ENCODE results near the gene KIF25. TPM values are rescaled to one million over a fixed set of nuclear protein-coding genes. Genes with fewer than 3 reads are reported as not detected.

KIF25 gene
- total and polyA plus RNA-seq, 3 experiments from 2014 or later: not detected

- CTCF ChIA-PET: no interaction called here
- Mint-ChIP-seq H3K4me1 (no peaks in the 10 kb centered on the region), H3K9me3 (peaks cover 0 to 5% (median 3%) of the 10 kb centered on the region in 5 donors), H3K4me3 (no peak overlapping the region), H3K27ac (no peak overlapping the region), H3K27me3 (peaks cover 6 to 11% of the 10 kb centered on the region in 2 donors), H3K36me3 (no peaks in the 10 kb centered on the region)
- no peak for DNase-seq
- H3K36me3 ChIP-seq (ENCODE audit: insufficient read depth, low read length): no peaks in the 10 kb centered on the region
- no peak overlapping the region for H3K27ac ChIP-seq (ENCODE audit: low read depth, low read length)
- H3K27me3 ChIP-seq (ENCODE audit: insufficient read depth, low read length, poor library complexity, severe bottlenecking): no peaks in the 10 kb centered on the region
- no peaks in the 10 kb centered on the region for H3K9me3 ChIP-seq (ENCODE audit: low read length)
- H3K4me3 ChIP-seq (ENCODE audit: low read length): no peak overlapping the region
- no peaks in the 10 kb centered on the region for H3K4me1 ChIP-seq (ENCODE audit: insufficient read depth, low read length)
- POLR2A ChIA-PET: no interaction called here
Observed at GRCh38 chr6:168021581-168021980, 24.1 kb downstream of the KIF25 start.

DNA sequence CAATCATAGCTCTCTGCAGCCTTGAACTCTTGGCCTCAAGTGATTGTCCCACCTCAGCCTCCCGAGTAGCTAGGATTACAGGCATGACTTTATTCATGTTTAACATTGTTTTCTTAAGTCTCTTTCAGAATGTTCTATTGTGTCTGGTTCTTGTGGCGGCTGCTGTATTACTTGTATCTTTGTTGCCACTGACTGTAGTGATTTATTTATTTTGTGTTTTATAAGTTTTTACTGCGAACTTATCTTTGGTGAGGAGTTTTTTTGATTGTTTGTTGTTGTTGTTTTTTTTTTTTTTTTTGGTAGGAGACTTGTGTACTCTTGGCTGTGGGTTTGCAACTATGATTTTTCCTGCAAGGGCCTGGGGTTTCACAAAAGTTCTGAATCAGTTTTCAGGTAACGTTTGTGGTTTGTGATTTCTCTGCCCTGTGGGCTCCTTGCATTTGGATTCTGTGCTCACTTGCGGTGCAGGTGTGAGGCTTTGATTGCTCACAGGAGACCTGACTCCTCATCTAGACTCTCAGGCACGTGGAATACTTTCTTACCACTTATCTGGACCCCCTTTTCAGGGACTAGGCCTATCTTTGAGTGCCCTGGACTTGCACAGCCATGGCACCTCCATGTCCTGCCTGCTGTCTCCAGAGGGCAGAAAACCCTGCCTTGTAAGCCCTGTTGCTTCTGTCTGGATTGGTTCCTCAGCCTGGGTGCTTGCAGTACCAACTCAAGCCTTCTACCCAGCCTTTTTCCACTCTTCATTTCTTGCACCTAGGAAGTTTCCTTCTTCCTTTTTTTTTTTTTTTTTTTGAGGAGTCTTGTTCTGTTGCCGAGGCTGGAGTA is 25.2 kb downstream of the KIF25 start:
- H3K9me3 ChIP-seq (ENCODE audit: low read length): no peaks in the 10 kb centered on the region
- H3K4me1 Mint-ChIP-seq: no peaks in the 10 kb centered on the region
- H3K9me3 Mint-ChIP-seq: peaks cover 0 to 5% (median 3%) of the 10 kb centered on the region in 5 donors
- H3K27ac ChIP-seq (ENCODE audit: low read depth, low read length): no peak overlapping the region
- ChIA-PET POLR2A (no interaction called here), CTCF (no interaction called here)
- H3K27me3 ChIP-seq (ENCODE audit: insufficient read depth, low read length, poor library complexity, severe bottlenecking): no peaks in the 10 kb centered on the region
- H3K4me3 Mint-ChIP-seq: no peak overlapping the region
- H3K27ac Mint-ChIP-seq: no peak overlapping the region
- no peaks in the 10 kb centered on the region for H3K36me3 Mint-ChIP-seq
- H3K4me1 ChIP-seq (ENCODE audit: insufficient read depth, low read length): no peaks in the 10 kb centered on the region
- H3K4me3 ChIP-seq (ENCODE audit: low read length): no peak overlapping the region
- H3K27me3 Mint-ChIP-seq: peaks cover 7 to 12% of the 10 kb centered on the region in 2 donors
- no peaks in the 10 kb centered on the region for H3K36me3 ChIP-seq (ENCODE audit: insufficient read depth, low read length)
- DNase-seq: no peak

DNA sequence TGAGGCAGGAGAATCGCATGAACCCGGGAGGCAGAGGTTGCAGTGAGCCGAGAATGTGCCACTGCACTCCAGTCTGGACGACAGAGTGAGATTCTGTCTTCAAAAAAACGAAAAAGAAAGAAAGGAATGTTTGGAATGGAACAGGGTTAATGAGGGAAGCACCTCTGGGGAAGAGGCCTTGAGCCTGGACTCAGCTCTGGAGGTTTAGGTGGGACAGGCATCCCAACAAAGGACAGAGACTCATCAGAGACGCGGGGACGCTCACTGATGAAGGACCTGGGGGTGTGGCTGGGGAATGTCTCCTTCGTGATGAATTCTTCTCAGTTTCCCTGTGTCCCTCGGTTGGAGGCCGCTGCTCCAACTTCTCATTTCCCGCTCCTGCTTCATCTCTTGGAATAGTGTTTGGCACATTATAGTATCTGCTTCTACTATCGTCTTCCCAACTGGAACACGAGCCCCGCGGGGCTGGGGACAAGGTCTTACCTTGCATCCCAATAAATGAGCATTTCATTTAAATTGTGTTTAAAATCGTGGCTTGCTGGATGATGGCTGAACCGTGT is 27.6 kb downstream of the KIF25 start:
- H3K36me3 Mint-ChIP-seq: no peaks in the 10 kb centered on the region
- Histone ChIP-seq H3K27me3 (ENCODE audit: insufficient read depth, low read length, poor library complexity, severe bottlenecking) (no peaks in the 10 kb centered on the region), H3K4me3 (ENCODE audit: low read length) (no peak overlapping the region), H3K9me3 (ENCODE audit: low read length) (no peaks in the 10 kb centered on the region), H3K4me1 (ENCODE audit: insufficient read depth, low read length) (no peaks in the 10 kb centered on the region), H3K36me3 (ENCODE audit: insufficient read depth, low read length) (no peaks in the 10 kb centered on the region), H3K27ac (ENCODE audit: low read depth, low read length) (no peak overlapping the region)
- H3K4me1 Mint-ChIP-seq: no peaks in the 10 kb centered on the region
- no peak overlapping the region for H3K27ac Mint-ChIP-seq
- ChIA-PET POLR2A (no interaction called here), CTCF (no interaction called here)
- DNase-seq: no peak
- H3K9me3 Mint-ChIP-seq: peaks cover 0 to 3% (median 0%) of the 10 kb centered on the region in 5 donors
- peaks cover 7 to 12% of the 10 kb centered on the region in 2 donors for H3K27me3 Mint-ChIP-seq
- H3K4me3 Mint-ChIP-seq: no peak overlapping the region

DNA sequence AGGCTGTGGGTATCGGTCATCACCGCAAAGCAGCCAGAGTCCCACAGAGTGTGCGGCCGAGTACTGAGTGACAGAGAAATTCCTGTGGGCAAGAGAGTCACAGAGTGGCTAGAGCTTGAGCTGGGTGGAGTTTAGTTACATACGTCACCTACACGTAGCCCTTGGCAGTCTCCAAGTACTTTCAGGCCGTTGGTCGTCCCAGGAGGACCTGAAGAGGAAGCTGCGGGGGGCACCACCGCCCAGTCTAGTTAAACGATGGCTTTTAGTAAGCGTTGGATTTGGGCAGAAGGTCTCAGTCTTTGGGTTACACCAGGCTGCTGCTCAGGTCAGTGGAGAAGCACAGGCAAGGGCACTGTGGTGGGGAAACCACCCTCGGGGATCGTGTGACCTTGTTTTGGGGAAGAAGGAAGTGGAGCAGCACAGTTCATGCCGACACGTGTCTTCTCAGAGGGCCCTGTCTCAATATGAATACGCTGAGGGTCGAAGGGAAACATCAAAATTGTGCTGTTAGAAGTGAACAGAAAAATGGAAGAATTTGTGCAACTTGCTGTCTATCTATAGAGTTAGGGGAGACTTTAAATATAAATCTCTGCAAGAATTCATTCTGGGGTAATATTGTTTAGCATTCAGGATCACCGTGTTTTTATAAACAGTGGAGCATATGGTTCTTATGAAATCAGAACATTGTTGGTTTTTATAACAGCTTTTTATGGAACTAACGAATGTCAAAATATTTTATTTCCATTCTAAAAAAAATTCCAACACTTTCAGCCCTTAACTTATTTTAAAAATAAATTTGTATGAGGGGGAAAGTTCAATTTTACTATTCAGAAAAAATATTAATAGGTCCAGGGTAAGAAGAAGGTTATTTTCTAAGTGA is 28.6 kb downstream of the KIF25 start:
- peaks cover 9 to 12% of the 10 kb centered on the region in 2 donors for H3K27me3 Mint-ChIP-seq
- no peak overlapping the region for H3K27ac ChIP-seq (ENCODE audit: low read depth, low read length)
- no peak for DNase-seq
- no peaks in the 10 kb centered on the region for H3K27me3 ChIP-seq (ENCODE audit: insufficient read depth, low read length, poor library complexity, severe bottlenecking)
- ChIA-PET CTCF (no interaction called here), POLR2A (no interaction called here)
- H3K4me3 ChIP-seq (ENCODE audit: low read length): no peak overlapping the region
- no peak overlapping the region for H3K4me3 Mint-ChIP-seq
- no peak overlapping the region for H3K27ac Mint-ChIP-seq
- H3K36me3 ChIP-seq (ENCODE audit: insufficient read depth, low read length): no peaks in the 10 kb centered on the region
- H3K9me3 ChIP-seq (ENCODE audit: low read length): no peaks in the 10 kb centered on the region
- H3K4me1 Mint-ChIP-seq: no peaks in the 10 kb centered on the region
- H3K4me1 ChIP-seq (ENCODE audit: insufficient read depth, low read length): no peaks in the 10 kb centered on the region
- no peaks in the 10 kb centered on the region for H3K36me3 Mint-ChIP-seq
- peaks cover 0 to 2% (median 0%) of the 10 kb centered on the region in 5 donors for H3K9me3 Mint-ChIP-seq

DNA sequence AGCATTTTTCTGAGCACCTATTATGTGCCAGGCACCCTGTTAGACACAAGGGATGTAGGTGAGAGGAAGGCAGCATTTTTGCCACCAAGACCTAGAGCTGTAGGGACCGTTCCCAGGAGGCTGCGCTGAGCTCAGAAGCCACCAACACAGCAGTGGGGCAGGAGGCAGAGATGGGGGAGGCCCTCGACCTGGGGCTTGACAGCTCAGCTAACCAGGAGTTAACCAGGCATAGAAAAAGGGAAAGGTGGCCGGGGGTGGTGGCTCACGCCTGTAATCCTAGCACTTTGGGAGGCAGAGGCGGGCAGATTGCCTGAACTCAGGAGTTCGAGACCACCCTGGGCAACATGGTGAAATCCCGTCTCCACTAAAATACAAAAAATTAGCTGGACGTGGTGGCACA is 29.5 kb downstream of the KIF25 start:
- H3K4me3 Mint-ChIP-seq: no peak overlapping the region
- Histone ChIP-seq H3K27ac (ENCODE audit: low read depth, low read length) (no peak overlapping the region), H3K27me3 (ENCODE audit: insufficient read depth, low read length, poor library complexity, severe bottlenecking) (no peaks in the 10 kb centered on the region), H3K36me3 (ENCODE audit: insufficient read depth, low read length) (no peaks in the 10 kb centered on the region), H3K4me1 (ENCODE audit: insufficient read depth, low read length) (no peaks in the 10 kb centered on the region), H3K9me3 (ENCODE audit: low read length) (no peaks in the 10 kb centered on the region), H3K4me3 (ENCODE audit: low read length) (no peak overlapping the region)
- H3K36me3 Mint-ChIP-seq: no peaks in the 10 kb centered on the region
- H3K9me3 Mint-ChIP-seq: peaks cover 0 to 2% (median 0%) of the 10 kb centered on the region in 5 donors
- CTCF ChIA-PET: no interaction called here
- H3K4me1 Mint-ChIP-seq: no peaks in the 10 kb centered on the region
- no peak for DNase-seq
- H3K27me3 Mint-ChIP-seq: peaks cover 12 to 15% of the 10 kb centered on the region in 2 donors
- POLR2A ChIA-PET: no interaction called here
- H3K27ac Mint-ChIP-seq: no peak overlapping the region

GRCh38 chr6:168027521-168027920 is 30.1 kb downstream of the KIF25 start:
- no peak overlapping the region for H3K27ac ChIP-seq (ENCODE audit: low read depth, low read length)
- H3K4me3 ChIP-seq (ENCODE audit: low read length): no peak overlapping the region
- ChIA-PET CTCF (no interaction called here), POLR2A (no interaction called here)
- no peak overlapping the region for H3K4me3 Mint-ChIP-seq
- H3K27me3 Mint-ChIP-seq: peaks cover 12 to 18% of the 10 kb centered on the region in 2 donors
- no peaks in the 10 kb centered on the region for H3K9me3 ChIP-seq (ENCODE audit: low read length)
- no peaks in the 10 kb centered on the region for H3K36me3 Mint-ChIP-seq
- H3K27ac Mint-ChIP-seq: no peak overlapping the region
- no peaks in the 10 kb centered on the region for H3K4me1 ChIP-seq (ENCODE audit: insufficient read depth, low read length)
- peaks cover 0 to 2% (median 0%) of the 10 kb centered on the region in 5 donors for H3K9me3 Mint-ChIP-seq
- H3K27me3 ChIP-seq (ENCODE audit: insufficient read depth, low read length, poor library complexity, severe bottlenecking): no peaks in the 10 kb centered on the region
- no peaks in the 10 kb centered on the region for H3K4me1 Mint-ChIP-seq
- DNase-seq: no peak
- no peaks in the 10 kb centered on the region for H3K36me3 ChIP-seq (ENCODE audit: insufficient read depth, low read length)

GRCh38 chr6:168028181-168028580 is 30.7 kb downstream of the KIF25 start:
- Histone ChIP-seq H3K9me3 (ENCODE audit: low read length) (no peaks in the 10 kb centered on the region), H3K4me1 (ENCODE audit: insufficient read depth, low read length) (no peaks in the 10 kb centered on the region), H3K27ac (ENCODE audit: low read depth, low read length) (no peak overlapping the region), H3K4me3 (ENCODE audit: low read length) (no peak overlapping the region), H3K36me3 (ENCODE audit: insufficient read depth, low read length) (no peaks in the 10 kb centered on the region), H3K27me3 (ENCODE audit: insufficient read depth, low read length, poor library complexity, severe bottlenecking) (no peaks in the 10 kb centered on the region)
- H3K9me3 Mint-ChIP-seq: peaks cover 0 to 2% (median 0%) of the 10 kb centered on the region in 5 donors
- DNase-seq: no peak
- no peak overlapping the region for H3K27ac Mint-ChIP-seq
- H3K27me3 Mint-ChIP-seq: peaks cover 14 to 18% of the 10 kb centered on the region in 2 donors
- H3K36me3 Mint-ChIP-seq: no peaks in the 10 kb centered on the region
- ChIA-PET CTCF (no interaction called here), POLR2A (no interaction called here)
- H3K4me3 Mint-ChIP-seq: no peak overlapping the region
- H3K4me1 Mint-ChIP-seq: no peaks in the 10 kb centered on the region
